NCI-H510A (cell line): ENCODE data around the gene LRRC10B.

ENCODE experiments used
- DNase-seq: peaks from one replicate; lab custom pipeline; 2025; lab: John Stamatoyannopoulos, UW

Gene LRRC10B

GRCh38 chr11:61546663-61547062, 38.1 kb downstream of the LRRC10B start:
- no peak for DNase-seq

GRCh38 chr11:61547246-61547645, 38.7 kb downstream of the LRRC10B start:
- no peak for DNase-seq

- DNase-seq: no peak
Measured at GRCh38 chr11:61549177-61549576, 40.6 kb downstream of the LRRC10B start.

GRCh38 chr11:61549662-61550568, 41.4 kb downstream of the LRRC10B start:
- DNase-seq: no peak

- no peak for DNase-seq
Measured at GRCh38 chr11:61550665-61551227, 42.2 kb downstream of the LRRC10B start.

- no peak for DNase-seq
Measured at GRCh38 chr11:61551634-61552033, 43.1 kb downstream of the LRRC10B start.

- DNase-seq: no peak
Measured at GRCh38 chr11:61552108-61552635, 43.6 kb downstream of the LRRC10B start.

GRCh38 chr11:61553373-61554171, 45.0 kb downstream of the LRRC10B start:
- peak; percentile 77 for DNase-seq

GRCh38 chr11:61554172-61554988, 45.8 kb downstream of the LRRC10B start:
- no peak for DNase-seq

- peak; percentile 47 for DNase-seq
Measured at GRCh38 chr11:61555051-61555969, 46.8 kb downstream of the LRRC10B start.

- DNase-seq: no peak
Measured at GRCh38 chr11:61555978-61556377, 47.4 kb downstream of the LRRC10B start.

GRCh38 chr11:61556621-61557020, 48.1 kb downstream of the LRRC10B start:
- no peak for DNase-seq
